Activated naive CD4-positive, alpha-beta T cell treated with anti-CD3 and anti-CD28 coated beads, Interleukin-2, amount 50 U/mL, for 72 hours (primary cell): Measurements from ENCODE around the gene RIPK1. TPM values are rescaled to one million over a fixed set of nuclear protein-coding genes. Genes with fewer than 3 reads are reported as not detected.
A peak's percentile ranks its signal among the peaks of the same experiment; 100 is the strongest.
"Not testable (repeated sequence)": the region's sequence is repeated elsewhere in the genome, so short reads cannot be mapped to it uniquely, and the experiment has no call there.

Experiments used
- ATAC-seq, 2 donors: fragments of 150-1000 bp; cut with Tn5 transposase; 2 replicates each; pipeline ENCODE4 v1.10.0; 2021; ENCODE audit warnings: mild to moderate bottlenecking in 2 of 2, moderate library complexity in 2 of 2
- DNase-seq, 2 donors: peaks; one replicate each; pipeline ENCODE4 v3.0.0; 2021 to 2022; ENCODE audit warnings: low spot score in 2 of 2
- H3K27ac Mint-ChIP-seq, 2 donors: one replicate each; pipeline ENCODE4 v1.8.0; 2022; ENCODE audit warnings: mild to moderate bottlenecking in 2 of 2, mixed read lengths in 2 of 2
- H3K36me3 Mint-ChIP-seq, 2 donors: one replicate each; pipeline ENCODE4 v1.8.0; 2022; ENCODE audit warnings: mixed read lengths in 2 of 2
- H3K9me3 Mint-ChIP-seq, 2 donors: one replicate each; pipeline ENCODE4 v1.8.0; 2022; ENCODE audit warnings: mixed read lengths in 2 of 2
- total RNA-seq, 2 donors: library from RNA; stranded (reverse); gene quantifications; one replicate each; pipeline ENCODE4 v1.2.3, GENCODE V29; 2022

The RIPK1 gene
- 10 to 100 TPM; 12.1 to 16.0 TPM for total RNA-seq

DNA sequence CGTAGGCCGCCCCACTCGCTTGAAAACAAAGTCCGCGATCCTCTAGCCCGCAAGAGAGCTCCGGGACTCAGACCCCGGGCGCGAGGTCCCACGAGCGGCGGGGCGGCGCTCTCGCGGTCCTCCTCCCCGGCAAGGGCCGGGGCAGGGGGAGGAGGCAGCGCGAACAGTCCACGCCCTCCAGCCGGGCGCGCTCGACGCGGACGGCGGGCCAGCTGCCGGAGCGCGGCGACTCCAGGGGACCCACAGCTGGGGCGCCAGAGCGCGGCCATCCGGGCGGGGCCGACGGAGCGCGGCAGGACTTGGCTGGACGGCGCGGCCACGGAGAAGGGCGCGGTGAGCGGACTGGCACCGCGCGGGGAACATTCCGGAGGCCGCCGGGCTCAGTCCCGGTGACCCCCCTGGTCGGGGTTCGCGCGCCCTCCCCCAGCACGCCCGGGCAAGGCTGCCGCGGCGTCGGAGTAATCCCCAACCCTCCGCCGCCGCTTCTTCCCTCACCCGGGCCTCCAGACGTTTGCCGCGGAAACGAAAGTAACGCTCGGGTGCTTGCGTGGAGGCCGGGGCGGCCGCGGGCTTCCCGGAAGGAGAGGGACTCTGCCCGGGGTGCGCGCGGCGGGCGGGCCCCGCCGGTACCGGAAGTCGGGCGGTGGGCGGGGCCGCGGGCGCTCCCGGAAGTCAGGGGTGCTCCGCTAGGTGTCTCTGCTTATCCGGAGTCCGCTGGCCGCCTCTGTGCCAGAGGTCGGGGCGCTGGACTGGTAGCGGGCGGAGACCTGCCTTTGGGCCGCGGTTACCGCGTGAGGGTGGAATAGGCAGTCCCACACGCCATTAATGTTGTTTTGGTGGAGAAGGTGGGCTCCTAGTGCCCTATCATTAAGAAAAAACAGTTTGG, at the start of gene RIPK1:
Gene RIPK1, plus strand, starts transcription at position 166 of the 886 bp plus-strand sequence. CDS start 8,330 bp downstream, outside the sequence.
- H3K9me3 Mint-ChIP-seq = no peaks in the 10 kb centered on the region
- peaks cover 12 to 18% of the 10 kb centered on the region in 2 donors for H3K36me3 Mint-ChIP-seq
- H3K27ac Mint-ChIP-seq = peak within 1 kb of the TSS; percentile 93 to 98
- ATAC-seq = peak; percentile 82 to 83
- DNase-seq = peak; percentile 96 to 98

DNA sequence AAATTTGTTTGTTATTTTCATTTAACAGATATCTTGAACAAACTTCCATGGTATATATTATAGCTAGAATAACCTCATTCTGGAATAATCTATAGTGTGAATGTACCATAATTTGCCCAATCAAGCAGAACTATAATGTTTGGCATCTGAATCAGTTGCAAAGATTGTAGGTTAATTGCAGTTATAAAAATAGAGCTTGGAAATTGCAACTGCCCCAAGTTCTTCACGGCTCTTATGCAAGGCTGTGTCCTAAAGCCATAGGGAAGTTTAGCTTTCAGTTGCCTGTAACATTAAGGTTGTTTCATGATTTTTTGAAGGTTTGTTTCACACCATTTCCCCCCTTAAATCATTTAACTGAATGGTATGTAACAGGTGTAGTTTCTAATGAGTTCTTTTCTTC, 49.2 kb upstream of the RIPK1 start:
- no peak overlapping the region for H3K27ac Mint-ChIP-seq
- DNase-seq (no peak), ATAC-seq (no peak)
- H3K36me3 Mint-ChIP-seq = peaks cover 23 to 27% of the 10 kb centered on the region in 2 donors
- no peaks in the 10 kb centered on the region for H3K9me3 Mint-ChIP-seq

DNA sequence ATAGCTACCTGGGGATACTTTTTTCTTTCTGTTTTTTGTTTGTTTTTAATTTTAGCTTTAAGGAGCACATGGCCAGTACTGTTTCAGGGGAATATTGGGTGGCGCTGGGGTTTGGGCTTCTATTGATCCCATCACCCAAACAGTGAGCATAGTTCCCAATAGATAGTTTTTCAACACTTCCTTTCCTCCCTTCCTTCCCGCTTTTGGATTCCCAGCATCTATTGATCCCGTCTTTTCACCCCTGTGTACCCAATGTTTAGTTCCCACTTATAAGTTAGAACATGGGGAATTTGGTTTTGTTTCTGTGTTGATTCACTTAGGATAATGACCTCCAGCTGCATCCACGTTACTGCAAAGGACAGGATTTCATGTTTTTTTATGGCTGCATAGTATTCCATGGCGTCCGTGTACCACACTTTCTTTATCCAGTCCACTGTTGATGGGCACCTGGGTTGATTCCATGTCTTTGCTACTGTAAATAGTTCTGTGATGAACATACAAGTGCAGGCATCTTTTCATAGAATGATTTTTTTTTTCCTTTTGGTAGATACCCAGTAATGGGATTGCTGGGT, 48.5 kb upstream of the RIPK1 start:
- Mint-ChIP-seq H3K9me3 (no peaks in the 10 kb centered on the region), H3K36me3 (peaks cover 23 to 24% of the 10 kb centered on the region in 2 donors), H3K27ac (no peak overlapping the region)
- DNase-seq (no peak), ATAC-seq (no peak)

DNA sequence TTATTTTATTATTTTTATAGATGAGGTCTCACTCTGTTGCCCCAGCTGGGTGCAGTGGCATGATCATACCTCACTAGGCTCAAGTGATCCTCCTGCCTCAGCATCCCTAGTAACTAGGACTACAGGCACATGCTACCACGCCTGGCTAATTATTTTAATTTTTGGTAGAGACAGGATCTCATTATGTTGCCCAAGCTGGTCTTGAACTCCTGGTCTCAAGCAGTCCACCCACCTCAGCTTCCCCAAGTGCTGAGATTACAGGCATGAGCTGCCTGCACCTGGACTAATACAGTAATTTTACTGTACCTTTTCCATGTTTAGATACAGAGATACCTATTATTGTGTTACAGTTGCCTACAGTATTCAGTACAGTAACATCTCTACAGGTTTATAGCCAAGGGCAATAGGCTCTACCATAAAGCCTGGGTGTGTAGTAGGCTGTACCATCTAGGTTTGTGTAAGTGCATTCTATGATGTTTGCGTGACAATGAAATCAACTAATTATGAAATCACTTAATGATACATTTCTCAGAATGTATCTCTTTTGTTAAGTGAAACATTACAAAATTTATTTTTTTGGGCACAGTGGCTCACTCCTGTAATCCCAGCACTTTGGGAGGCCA, 47.2 kb upstream of the RIPK1 start:
- H3K9me3 Mint-ChIP-seq, ATAC-seq, DNase-seq, H3K27ac Mint-ChIP-seq: not testable (repeated sequence)
- H3K36me3 Mint-ChIP-seq = peaks cover 23 to 24% of the 10 kb centered on the region in 2 donors

DNA sequence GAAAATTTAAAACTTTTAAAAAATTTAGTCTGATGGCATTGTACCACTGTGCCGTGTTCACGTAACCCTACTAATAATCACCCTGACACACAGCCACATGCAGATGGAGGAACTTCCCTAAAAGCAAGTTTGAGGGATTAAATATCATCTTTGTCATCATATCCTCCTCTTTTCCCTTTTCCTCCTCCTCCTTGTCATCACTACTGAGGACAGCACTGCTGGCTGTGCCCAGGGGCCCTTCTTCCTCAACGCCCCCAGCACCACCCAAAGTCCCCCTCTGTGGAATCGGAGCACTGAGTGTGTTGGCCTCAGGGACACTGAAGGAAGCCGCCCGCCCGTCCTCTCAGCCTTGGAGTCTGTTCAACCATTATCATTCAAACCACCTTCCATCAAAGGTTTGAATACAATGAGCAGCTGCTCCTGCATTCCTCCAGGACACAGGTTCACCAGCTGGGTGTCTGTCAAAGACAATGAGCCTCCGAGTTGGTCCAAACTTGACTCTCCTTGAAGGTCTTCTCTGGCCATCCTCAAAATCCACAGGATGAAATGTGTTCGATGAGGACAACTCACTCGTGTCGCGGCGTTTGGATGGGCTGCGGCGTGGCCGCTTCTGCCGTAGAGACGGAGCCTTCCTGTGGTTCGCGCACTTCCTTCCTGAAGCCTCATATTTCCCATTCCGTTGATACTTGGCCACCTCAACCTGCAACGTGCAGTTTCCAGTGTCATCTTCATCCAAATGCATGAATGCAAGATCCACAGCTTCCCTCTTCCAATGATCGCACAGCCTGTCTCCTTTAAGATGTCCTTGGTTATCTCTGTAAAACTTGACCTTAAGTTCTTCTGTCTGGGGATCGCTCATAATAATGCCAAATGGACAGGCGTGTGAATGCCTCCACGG, 45.3 kb upstream of the RIPK1 start:
- Mint-ChIP-seq H3K9me3 (no peaks in the 10 kb centered on the region), H3K36me3 (peaks cover 17 to 24% of the 10 kb centered on the region in 2 donors), H3K27ac (peak overlapping the region; percentile 88 to 97)
- ATAC-seq = peak; percentile 16 to 33
- peak; percentile 26 to 64 for DNase-seq

DNA sequence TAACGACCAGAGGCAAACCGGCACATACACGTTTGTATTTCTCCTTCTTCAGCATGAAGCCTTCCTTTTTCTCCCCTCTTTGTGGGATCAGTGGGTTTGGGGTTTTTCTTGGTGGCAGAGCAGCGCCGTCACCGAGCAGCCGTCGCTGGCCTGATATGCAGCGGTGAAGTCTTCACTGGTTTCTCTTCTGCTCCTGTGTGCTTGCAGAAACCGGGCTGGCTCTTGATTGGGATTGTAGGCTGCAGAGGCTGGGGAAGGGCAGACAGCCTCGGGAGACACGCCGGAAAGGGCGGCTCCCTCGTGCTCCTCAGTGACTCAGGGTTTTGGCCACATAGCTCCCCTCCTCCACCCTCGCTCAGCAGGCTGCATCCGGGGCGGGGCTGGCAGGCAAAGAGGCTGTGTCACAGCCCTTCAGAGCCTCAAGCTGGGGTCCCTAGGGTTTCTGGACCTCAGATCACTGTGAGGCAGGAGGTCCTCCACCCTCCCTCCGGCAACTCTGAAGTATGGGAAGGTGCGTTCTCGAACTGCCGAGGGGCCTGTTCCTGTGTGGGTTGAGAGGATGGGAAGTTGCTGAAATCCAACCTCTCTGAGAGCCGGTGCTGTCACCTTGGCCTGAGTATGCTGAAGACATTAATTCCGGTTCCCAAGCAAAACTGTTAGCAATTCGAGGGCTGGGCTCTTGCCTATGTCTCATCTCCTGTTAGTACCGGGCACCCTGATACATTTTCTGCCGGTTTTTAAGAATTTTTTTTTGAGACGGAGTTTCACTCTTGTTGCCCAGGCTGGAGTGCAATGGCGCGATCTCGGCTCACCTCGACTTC, 44.4 kb upstream of the RIPK1 start:
- peak overlapping the region; percentile 88 to 97 for H3K27ac Mint-ChIP-seq
- no peaks in the 10 kb centered on the region for H3K9me3 Mint-ChIP-seq
- peak; percentile 83 for DNase-seq
- peaks cover 17 to 24% of the 10 kb centered on the region in 2 donors for H3K36me3 Mint-ChIP-seq
- ATAC-seq = peak; percentile 92 to 97

DNA sequence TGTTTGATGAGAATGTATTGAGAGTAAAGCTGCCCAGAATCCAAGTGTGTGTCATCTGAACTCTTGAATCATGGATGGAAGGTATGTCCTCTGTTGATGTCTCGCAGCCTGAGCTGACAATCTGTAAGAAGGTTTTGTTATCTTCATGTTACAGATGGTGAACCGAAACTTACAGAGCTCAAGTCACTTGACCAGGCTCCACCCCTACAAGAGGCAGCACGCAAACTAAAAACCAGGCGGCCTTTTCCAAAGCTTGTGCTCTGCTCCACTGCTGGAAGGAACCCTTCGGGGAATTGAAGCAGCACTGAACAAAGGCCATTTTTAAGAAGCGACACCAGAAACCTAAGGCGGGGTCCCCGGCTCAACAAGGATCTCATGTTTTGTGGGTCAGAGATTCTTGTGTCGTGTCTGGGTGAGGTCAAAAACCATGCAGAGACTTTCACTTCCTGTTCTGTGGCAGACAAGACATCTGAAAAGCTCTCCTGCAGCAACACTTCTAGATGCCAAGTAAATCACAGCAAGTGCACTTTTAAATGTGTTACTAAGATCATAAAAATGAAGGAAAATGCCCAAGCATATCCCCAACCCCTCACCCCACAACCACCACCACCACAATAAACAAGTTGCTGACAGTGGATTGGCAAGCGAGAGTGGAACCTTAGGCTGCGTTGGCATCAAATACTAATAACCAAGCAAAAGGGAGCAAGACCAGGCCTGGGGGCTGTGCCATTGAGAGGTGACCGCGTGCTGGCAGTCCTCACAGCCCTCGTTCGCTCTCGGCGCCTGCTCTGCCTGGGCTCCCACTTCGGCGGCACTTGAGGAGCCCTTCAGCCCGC, 41.3 kb upstream of the RIPK1 start:
- ATAC-seq = peak in 1 of 2 donors; percentile 31
- DNase-seq = no peak
- H3K36me3 Mint-ChIP-seq = peaks cover 13 to 17% of the 10 kb centered on the region in 2 donors
- H3K27ac Mint-ChIP-seq = peak overlapping the region; percentile 66 to 83
- no peaks in the 10 kb centered on the region for H3K9me3 Mint-ChIP-seq

DNA sequence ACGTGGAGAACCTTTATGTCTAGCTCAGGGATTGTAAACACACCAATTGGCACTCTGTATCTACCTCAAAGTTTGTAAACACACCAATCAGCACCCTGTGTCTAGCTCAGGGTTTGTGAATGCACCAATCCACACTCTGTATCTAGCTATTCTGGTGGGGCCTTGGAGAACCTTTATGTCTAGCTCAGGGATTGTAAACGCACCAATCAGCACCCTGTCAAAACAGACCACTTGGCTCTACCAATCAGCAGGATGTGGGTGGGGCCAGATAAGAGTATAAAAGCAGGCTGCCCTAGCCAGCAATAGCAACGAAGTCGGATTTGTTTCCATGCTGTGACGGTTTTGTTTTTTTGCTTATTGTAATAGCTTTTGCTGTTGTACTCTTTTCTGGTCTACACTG, 40.1 kb upstream of the RIPK1 start:
- ATAC-seq, H3K27ac Mint-ChIP-seq, DNase-seq, H3K9me3 Mint-ChIP-seq: not testable (repeated sequence)
- peaks cover 7 to 12% of the 10 kb centered on the region in 2 donors for H3K36me3 Mint-ChIP-seq

DNA sequence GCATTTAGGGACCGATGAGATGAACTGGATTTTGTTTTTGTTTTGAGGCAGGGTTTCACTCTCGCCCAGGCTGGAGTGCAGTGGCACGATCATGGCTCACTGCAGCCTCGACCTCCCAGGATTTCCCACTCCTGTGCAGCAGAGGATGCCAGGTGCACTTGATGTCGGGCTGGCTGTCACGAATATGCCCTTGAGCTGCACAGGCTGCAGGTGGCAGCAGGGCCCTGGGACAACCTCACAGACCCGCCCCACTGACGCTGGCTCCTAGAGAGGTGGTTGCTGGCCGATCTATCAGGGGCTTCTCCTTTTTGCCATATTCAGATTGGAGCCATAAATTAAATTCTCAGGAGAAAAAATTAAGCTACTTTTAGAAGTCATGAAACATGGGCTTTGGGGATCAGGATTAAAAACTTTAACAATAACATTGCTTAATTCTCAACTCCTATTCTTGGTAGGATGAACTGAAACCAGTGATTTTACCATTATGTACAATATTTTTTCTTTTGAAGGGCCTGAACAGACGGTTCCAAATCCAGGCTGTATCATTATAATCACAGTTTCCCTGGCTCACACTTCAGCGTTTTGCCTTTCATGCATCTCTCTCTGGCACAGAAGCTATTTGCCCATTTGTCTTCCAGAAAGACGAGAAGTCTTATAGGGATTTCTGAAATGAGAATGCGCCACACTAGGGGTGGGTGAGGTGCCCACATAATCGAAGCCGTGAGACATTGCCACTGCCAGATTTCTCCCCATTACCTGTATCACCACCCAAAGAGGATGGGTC, 36.2 kb upstream of the RIPK1 start:
- Mint-ChIP-seq H3K36me3 (peaks cover 0 to 3% of the 10 kb centered on the region in 2 donors), H3K27ac (no peak overlapping the region), H3K9me3 (peaks cover 0 to 3% of the 10 kb centered on the region in 2 donors)
- ATAC-seq (peak in 1 of 2 donors; percentile 39), DNase-seq (no peak)

DNA sequence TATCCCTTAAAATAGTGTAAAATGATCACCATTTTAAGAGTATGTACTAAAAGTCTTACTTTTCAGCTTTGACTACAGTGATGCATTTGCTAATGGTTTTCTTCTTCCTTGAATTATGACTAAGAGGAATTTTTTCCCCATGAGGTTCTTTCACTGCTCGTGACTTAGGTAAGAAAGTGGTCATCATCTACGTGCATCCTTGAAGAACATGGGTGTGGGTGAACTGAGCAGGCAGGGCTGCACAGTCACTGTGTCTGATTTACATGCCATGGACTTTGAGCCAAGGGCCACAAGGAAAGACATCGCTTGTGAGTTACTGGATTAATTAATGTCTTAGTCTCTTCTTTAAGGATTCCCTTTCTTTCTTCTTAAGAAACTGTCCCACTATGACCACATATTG, 35.3 kb upstream of the RIPK1 start:
- H3K36me3 Mint-ChIP-seq = no peaks in the 10 kb centered on the region
- ATAC-seq = no peak
- no peak overlapping the region for H3K27ac Mint-ChIP-seq
- no peak for DNase-seq
- H3K9me3 Mint-ChIP-seq = peaks cover 0 to 3% of the 10 kb centered on the region in 2 donors

DNA sequence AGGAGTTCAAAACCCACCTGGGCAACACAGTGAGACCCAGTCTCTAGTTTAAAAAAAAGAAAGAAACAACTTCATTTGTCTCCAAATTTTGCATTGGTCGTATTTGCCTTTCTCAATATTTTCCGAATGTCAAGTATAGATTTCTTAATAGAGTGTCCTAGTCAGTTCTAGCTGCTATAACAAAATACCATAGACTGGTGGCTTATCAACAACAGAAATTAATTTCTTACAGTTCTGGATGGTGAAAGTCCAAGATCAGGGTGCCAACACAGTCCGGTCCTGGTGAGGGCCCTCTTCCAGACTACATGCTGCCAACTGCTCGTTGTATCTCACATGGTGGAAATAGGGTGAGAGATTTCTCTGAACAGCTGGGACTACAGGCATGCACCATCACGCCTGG, 34.6 kb upstream of the RIPK1 start:
- H3K9me3 Mint-ChIP-seq = peaks cover 0 to 3% of the 10 kb centered on the region in 2 donors
- DNase-seq (no peak), ATAC-seq (no peak)
- no peaks in the 10 kb centered on the region for H3K36me3 Mint-ChIP-seq
- no peak overlapping the region for H3K27ac Mint-ChIP-seq

DNA sequence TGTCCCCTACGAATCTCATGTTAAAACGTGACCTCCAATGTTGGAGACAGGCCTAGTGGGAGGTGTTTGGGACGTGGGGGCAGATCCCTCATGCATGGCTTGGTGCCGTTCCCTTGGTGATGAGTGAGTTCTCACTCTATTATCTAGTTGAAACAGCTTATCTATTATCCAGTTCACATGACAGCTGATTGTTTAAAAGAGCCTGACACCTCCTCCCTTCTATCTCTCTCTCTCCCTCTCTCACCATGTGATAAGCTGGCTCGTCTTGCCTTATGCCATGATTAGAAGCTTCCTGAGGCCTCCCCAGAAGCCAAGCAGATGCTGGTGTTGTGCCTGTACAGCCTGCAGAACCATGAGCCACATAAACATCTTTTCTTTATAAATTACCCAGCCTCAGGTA, 32.9 kb upstream of the RIPK1 start:
- ATAC-seq = no peak
- no peak overlapping the region for H3K27ac Mint-ChIP-seq
- no peak for DNase-seq
- no peaks in the 10 kb centered on the region for H3K36me3 Mint-ChIP-seq
- H3K9me3 Mint-ChIP-seq = peaks cover 0 to 3% of the 10 kb centered on the region in 2 donors

DNA sequence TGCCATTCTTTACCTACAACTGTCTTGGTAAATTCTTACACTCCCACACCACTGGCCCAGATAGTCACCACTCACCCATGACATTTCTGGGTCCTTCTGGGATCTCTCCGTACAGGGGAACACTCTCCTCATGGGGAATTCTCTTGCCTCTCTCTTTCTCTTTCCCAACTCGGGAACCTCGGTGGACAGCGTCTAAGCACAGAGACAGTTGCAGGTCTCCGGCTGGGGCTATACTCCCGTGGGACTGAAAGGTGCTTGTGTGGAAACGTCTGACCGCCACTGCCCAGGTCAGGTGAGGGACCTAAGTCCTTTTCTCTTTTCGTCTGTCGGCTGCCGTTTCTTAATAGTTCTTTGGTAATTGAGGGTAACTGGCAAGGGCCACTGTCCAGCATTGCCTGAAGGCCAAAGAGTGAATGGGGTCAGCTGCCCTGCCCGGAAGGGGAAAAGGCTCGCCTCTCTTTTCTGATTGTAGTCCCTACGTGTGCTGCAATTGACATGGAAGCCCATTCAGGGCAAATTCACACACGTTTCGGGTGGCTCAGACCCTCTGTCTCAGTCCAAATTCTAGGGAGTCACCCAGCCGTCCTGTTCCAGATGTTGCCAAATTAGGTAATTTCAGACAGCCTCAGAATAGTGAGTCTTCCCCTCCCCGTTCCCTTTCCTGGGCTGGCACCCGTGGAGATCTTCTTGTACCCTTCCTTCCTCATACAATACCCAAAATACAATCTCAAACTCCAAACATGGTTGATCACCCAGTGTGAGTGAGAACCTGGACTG, 31.2 kb upstream of the RIPK1 start:
- DNase-seq (no peak), ATAC-seq (no peak)
- H3K9me3 Mint-ChIP-seq = peaks cover 0 to 3% of the 10 kb centered on the region in 2 donors
- H3K36me3 Mint-ChIP-seq = no peaks in the 10 kb centered on the region
- no peak overlapping the region for H3K27ac Mint-ChIP-seq
